Tibial nerve (tissue), 4 donors: ENCODE data around the gene SRSF4.

Source experiments
- CTCF ChIP-seq, 5 experiments: fragments of 200-600 bp in 3 of 5; fragments of 450-650 bp in 2 of 5; sonication (generic) in 3 of 5; IDR thresholded peaks; one replicate each; pipeline ENCODE4 v1.5.1; 2016 to 2019; ENCODE audit warnings: antibody characterized with exemption in 5 of 5, mild to moderate bottlenecking in 3 of 5, moderate library complexity in 2 of 5
- EP300 ChIP-seq, 2 donors: sonication (generic); formaldehyde crosslinking; IDR thresholded peaks; one replicate each; pipeline ENCODE4 v1.6.1; 2017; ENCODE audit warnings: antibody characterized with exemption in 2 of 2, mild to moderate bottlenecking in 1 of 2
- POLR2A ChIP-seq, 2 donors: fragments of 450-650 bp; IDR thresholded peaks; one replicate each; pipeline ENCODE4 v1.6.1; 2017; ENCODE audit warnings: antibody characterized with exemption in 2 of 2, mild to moderate bottlenecking in 2 of 2, moderate library complexity in 2 of 2

- TF ChIP-seq EP300 (IDR thresholded peaks at IDR 0.05) (no peak), CTCF (IDR thresholded peaks at IDR 0.05) (no peak), POLR2A (IDR thresholded peaks at IDR 0.05) (no peak)
Observed at GRCh38 chr1:29169976-29170375, 11.7 kb downstream of the SRSF4 start.
